GM23338 (cell line): ENCODE data around the gene EGR2. TPM values are rescaled to one million over a fixed set of nuclear protein-coding genes. Genes with fewer than 3 reads are reported as not detected.

Experiments used
- ATAC-seq: fragments of 200-7000 bp; cut with Tn5 transposase; 3 replicates; pipeline ENCODE4 v1.9.1; 2020
- DNase-seq: peaks from one replicate; pipeline ENCODE4 v3.0.0-alpha.2; 2015; ENCODE audit warnings: low spot score
- H2AFZ ChIP-seq: fragments of 200-600 bp; sonication (generic); 2 replicates; pipeline ENCODE4 v1.8.0; 2016; ENCODE audit warnings: antibody characterized with exemption, mild to moderate bottlenecking, moderate library complexity
- H3F3A ChIP-seq: fragments of 200-600 bp; sonication (generic); replicated peaks from 2 replicates; pipeline ENCODE4 v1.8.0; 2017; ENCODE audit warnings: antibody characterized with exemption, mixed run types, low read depth
- H3K27ac ChIP-seq: fragments of 200-600 bp; sonication (generic); 2 replicates; pipeline ENCODE4 v1.6.1; 2016; ENCODE audit warnings: low read depth
- H3K27me3 ChIP-seq: fragments of 200-600 bp; sonication (generic); 2 replicates; pipeline ENCODE4 v1.8.0; 2016; ENCODE audit warnings: mild to moderate bottlenecking, mixed run types, moderate library complexity; ENCODE audit not compliant: insufficient read depth
- H3K36me3 ChIP-seq: fragments of 200-600 bp; sonication (generic); 2 replicates; pipeline ENCODE4 v1.8.0; 2016; ENCODE audit warnings: mild to moderate bottlenecking; ENCODE audit not compliant: insufficient read depth
- H3K4me1 ChIP-seq: fragments of 200-600 bp; sonication (generic); 2 replicates; pipeline ENCODE4 v1.8.0; 2016; ENCODE audit warnings: mild to moderate bottlenecking, moderate library complexity; ENCODE audit not compliant: insufficient read depth
- H3K4me2 ChIP-seq: fragments of 200-600 bp; sonication (generic); 2 replicates; pipeline ENCODE4 v1.7.1; 2017; ENCODE audit warnings: mixed run types
- H3K4me3 ChIP-seq: fragments of 200-600 bp; sonication (generic); 2 replicates; pipeline ENCODE4 v1.6.1; 2016; ENCODE audit warnings: mixed run types
- H3K79me2 ChIP-seq: fragments of 200-600 bp; sonication (generic); replicated peaks from 2 replicates; pipeline ENCODE4 v1.8.0; 2017; ENCODE audit warnings: mild to moderate bottlenecking; ENCODE audit not compliant: insufficient read depth
- H3K9me2 ChIP-seq: fragments of 200-600 bp; sonication (generic); 2 replicates; pipeline ENCODE4 v1.8.0; 2017; ENCODE audit not compliant: insufficient read depth
- H4K20me1 ChIP-seq: fragments of 200-600 bp; sonication (generic); replicated peaks from 2 replicates; pipeline ENCODE4 v1.8.0; 2017; ENCODE audit warnings: mild to moderate bottlenecking; ENCODE audit not compliant: insufficient read depth
- H3K27ac Mint-ChIP-seq: 2 replicates; pipeline ENCODE4 v1.8.0; 2020; ENCODE audit warnings: inconsistent platforms, mild to moderate bottlenecking, moderate library complexity, mixed read lengths
- H3K27me3 Mint-ChIP-seq: 3 replicates; pipeline ENCODE4 v1.8.0; 2022; ENCODE audit warnings: low read depth, mild to moderate bottlenecking, moderate library complexity, mixed read lengths, inconsistent platforms; ENCODE audit not compliant: insufficient read depth, poor library complexity
- H3K36me3 Mint-ChIP-seq: 3 replicates; pipeline ENCODE4 v1.8.0; 2021; ENCODE audit warnings: low read depth, mild to moderate bottlenecking, inconsistent platforms, moderate library complexity, mixed read lengths
- H3K4me1 Mint-ChIP-seq: 3 replicates; pipeline ENCODE4 v1.8.0; 2020; ENCODE audit warnings: mild to moderate bottlenecking, inconsistent platforms, mixed read lengths
- H3K4me3 Mint-ChIP-seq: 3 replicates; pipeline ENCODE4 v1.8.0; 2021; ENCODE audit warnings: moderate library complexity, mild to moderate bottlenecking, inconsistent platforms, mixed read lengths
- H3K9me3 Mint-ChIP-seq: 3 replicates; pipeline ENCODE4 v1.8.0; 2020; ENCODE audit warnings: moderate library complexity, mild to moderate bottlenecking, inconsistent platforms, mixed read lengths
- EZH2 ChIP-seq: fragments of 200-600 bp; sonication (generic); IDR thresholded peaks from one replicate; pipeline ENCODE4 v1.8.0; 2017; ENCODE audit warnings: antibody characterized with exemption, mild to moderate bottlenecking, low read depth; ENCODE audit not compliant: unreplicated experiment
- POLR2AphosphoS5 ChIP-seq: IDR thresholded peaks from 2 replicates; pipeline ENCODE4 v1.6.1; 2016; ENCODE audit warnings: antibody characterized with exemption, low read depth
- polyA plus RNA-seq: library from polyadenylated mRNA; unstranded; fragments of >200 nt; fragmentation: Nextera tagmentation; extraction: Ambion mirVana; gene quantifications from 2 replicates; pipeline ENCODE4 v1.2.1, GENCODE V29; 2016
- total RNA-seq: library from RNA; depleted of rRNA; stranded (reverse); fragments of >200 nt; shearing (Covaris generic); gene quantifications from 2 replicates; pipeline ENCODE4 v1.2.3, GENCODE V29; 2014
- TF ChIP-seq, protein P1 (sequence below): IDR thresholded peaks from one replicate; pipeline ENCODE4 v1.6.1; 2018; ENCODE audit warnings: antibody characterized with exemption; ENCODE audit not compliant: unreplicated experiment

The EGR2 gene
- total and polyA plus RNA-seq, 2 experiments from 2014 or later: 2.3 to 3.5 TPM

DNA sequence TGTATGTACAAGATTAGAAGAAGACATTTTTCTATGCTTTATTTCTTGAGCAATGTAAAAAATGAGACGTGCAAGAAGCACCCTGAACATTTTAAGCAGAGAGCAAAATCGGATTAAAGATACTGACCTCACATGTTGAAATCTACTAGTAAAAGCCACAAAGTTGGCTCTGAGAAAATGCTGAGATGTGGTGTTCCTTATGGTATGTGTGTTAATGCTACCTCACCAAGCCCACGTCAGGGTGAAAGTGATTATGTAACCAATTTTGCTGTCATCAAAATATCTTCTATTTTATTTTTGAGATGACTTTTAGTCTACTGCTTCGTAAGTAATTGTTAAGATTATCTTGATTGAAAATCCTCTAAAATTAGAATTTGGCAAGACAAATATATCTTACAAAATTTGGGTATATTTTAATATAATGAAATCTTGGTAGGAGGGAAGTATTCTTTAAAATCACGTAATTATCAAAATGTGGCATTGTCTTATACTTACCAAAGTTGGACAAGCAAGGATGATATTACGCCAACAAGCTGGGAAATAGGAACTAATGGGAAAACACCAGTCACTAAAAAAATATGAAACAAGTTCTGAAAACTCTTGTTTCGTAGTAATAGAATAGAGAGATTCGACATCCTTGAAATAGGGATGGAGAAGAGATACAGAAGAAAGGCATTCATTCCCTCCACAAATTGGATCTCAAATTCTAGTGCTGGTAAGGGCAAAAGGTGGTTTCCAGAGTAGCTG lies 5.8 kb downstream of the EGR2 start (continued):
- TF ChIP-seq, protein P1, sequence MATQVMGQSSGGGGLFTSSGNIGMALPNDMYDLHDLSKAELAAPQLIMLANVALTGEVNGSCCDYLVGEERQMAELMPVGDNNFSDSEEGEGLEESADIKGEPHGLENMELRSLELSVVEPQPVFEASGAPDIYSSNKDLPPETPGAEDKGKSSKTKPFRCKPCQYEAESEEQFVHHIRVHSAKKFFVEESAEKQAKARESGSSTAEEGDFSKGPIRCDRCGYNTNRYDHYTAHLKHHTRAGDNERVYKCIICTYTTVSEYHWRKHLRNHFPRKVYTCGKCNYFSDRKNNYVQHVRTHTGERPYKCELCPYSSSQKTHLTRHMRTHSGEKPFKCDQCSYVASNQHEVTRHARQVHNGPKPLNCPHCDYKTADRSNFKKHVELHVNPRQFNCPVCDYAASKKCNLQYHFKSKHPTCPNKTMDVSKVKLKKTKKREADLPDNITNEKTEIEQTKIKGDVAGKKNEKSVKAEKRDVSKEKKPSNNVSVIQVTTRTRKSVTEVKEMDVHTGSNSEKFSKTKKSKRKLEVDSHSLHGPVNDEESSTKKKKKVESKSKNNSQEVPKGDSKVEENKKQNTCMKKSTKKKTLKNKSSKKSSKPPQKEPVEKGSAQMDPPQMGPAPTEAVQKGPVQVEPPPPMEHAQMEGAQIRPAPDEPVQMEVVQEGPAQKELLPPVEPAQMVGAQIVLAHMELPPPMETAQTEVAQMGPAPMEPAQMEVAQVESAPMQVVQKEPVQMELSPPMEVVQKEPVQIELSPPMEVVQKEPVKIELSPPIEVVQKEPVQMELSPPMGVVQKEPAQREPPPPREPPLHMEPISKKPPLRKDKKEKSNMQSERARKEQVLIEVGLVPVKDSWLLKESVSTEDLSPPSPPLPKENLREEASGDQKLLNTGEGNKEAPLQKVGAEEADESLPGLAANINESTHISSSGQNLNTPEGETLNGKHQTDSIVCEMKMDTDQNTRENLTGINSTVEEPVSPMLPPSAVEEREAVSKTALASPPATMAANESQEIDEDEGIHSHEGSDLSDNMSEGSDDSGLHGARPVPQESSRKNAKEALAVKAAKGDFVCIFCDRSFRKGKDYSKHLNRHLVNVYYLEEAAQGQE: no peak
- no peak for TF ChIP-seq POLR2AphosphoS5

DNA sequence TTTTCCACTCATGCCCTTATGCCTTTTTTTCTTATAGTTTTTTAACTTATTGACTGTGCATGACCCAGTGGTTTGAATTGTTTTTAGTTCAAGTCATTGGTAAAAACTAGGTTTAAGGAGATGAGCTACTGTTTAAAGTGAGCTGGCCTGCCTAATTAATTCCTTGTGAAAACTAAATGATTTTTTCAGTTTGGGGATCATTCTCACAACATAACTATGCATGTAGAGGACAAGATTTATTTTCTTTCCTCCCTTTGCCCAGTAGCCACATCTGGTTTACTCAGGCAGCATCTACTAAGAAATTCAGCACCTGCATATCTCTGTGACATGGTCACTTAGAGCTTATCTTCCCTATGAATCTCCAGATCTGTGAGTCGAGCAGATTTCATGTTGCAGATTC lies 9.9 kb downstream of the EGR2 start:
- Histone ChIP-seq H3K27ac (no peak overlapping the region), H3K4me2 (peak overlapping the region; percentile 92), H3K79me2 (peaks cover 40% of the 10 kb centered on the region), H3K4me1 (peaks cover 30% of the 10 kb centered on the region), H3F3A (0 out of 2 replicates have a peak, but pooled peaks cover 5% of the 10 kb centered on the region), H3K9me2 (no peaks in the 10 kb centered on the region), H3K27me3 (no peaks in the 10 kb centered on the region), H4K20me1 (peaks cover 35% of the 10 kb centered on the region), H3K36me3 (peaks cover 7% of the 10 kb centered on the region; the same call in 1 of the 2 replicates), H3K4me3 (peak overlapping the region; percentile 87), H2AFZ (no peak overlapping the region)
- Mint-ChIP-seq H3K36me3 (peaks cover 11% of the 10 kb centered on the region; the same call in 2 of the 3 replicates), H3K4me3 (peak overlapping the region; percentile 93), H3K4me1 (peaks cover 30% of the 10 kb centered on the region), H3K9me3 (no peaks in the 10 kb centered on the region), H3K27me3 (peaks cover 6% of the 10 kb centered on the region), H3K27ac (no peak overlapping the region)
- TF ChIP-seq, protein P1: no peak
- no peak for TF ChIP-seq EZH2
- DNase-seq (no peak), ATAC-seq (no peak)
